Naive thymus-derived CD8-positive, alpha-beta T cell (primary cell): ENCODE data around the gene OSBPL6. TPM values are rescaled to one million over a fixed set of nuclear protein-coding genes. Genes with fewer than 3 reads are reported as not detected.

Experiments used
- ATAC-seq, 2 donors: fragments of 150-1000 bp; cut with Tn5 transposase in 1 of 2; sonication (Bioruptor Pico), chemical (Tn5 transposase) in 1 of 2; 1 replicate in 1 of 2; 2 replicates in 1 of 2; pipeline ENCODE4 v1.10.0; 2021; ENCODE audit warnings: mild to moderate bottlenecking in 2 of 2, moderate library complexity in 2 of 2
- POLR2A ChIA-PET: fragments of 350-600 bp; sonication (Branson Sonifier 250); formaldehyde crosslinking; loops from one replicate; lab custom pipeline; 2021; ENCODE audit warnings: antibody characterized with exemption; lab: Charles Lee
- DNase-seq, 10 donors: peaks; one replicate each; pipeline versions ENCODE4 v3.0.0 to v3.0.0-alpha.2; 2020 to 2022
- H3K27ac Mint-ChIP-seq, 10 donors: one replicate each; pipeline ENCODE4 v1.8.0; 2020 to 2022; ENCODE audit warnings: mild to moderate bottlenecking in 10 of 10, mixed read lengths in 10 of 10, moderate library complexity in 4 of 10, inconsistent platforms in 1 of 10
- H3K27me3 Mint-ChIP-seq, 5 donors: one replicate each; pipeline ENCODE4 v1.8.0; 2021 to 2022; ENCODE audit warnings: mixed read lengths in 5 of 5
- H3K36me3 Mint-ChIP-seq, 3 donors: one replicate each; pipeline ENCODE4 v1.8.0; 2020 to 2022; ENCODE audit warnings: mixed read lengths in 3 of 3, mild to moderate bottlenecking in 2 of 3, inconsistent platforms in 1 of 3
- H3K4me1 Mint-ChIP-seq, 4 donors: one replicate each; pipeline ENCODE4 v1.8.0; 2021 to 2022; ENCODE audit warnings: mixed read lengths in 4 of 4
- H3K4me3 Mint-ChIP-seq, 10 donors: one replicate each; pipeline ENCODE4 v1.8.0; 2020 to 2022; ENCODE audit warnings: mild to moderate bottlenecking in 10 of 10, mixed read lengths in 10 of 10, moderate library complexity in 6 of 10, inconsistent platforms in 1 of 10
- H3K9me3 Mint-ChIP-seq, 9 donors: one replicate each; pipeline ENCODE4 v1.8.0; 2020 to 2022; ENCODE audit warnings: mixed read lengths in 9 of 9, mild to moderate bottlenecking in 3 of 9, inconsistent platforms in 1 of 9, moderate library complexity in 1 of 9
- polyA plus RNA-seq, 3 donors: library from polyadenylated mRNA; unstranded; fragments of 300-500 nt; fragmentation: Illumina TruSeq; gene quantifications; one replicate each; pipeline ENCODE4 v1.2.3, GENCODE V29; 2021
- total RNA-seq, 8 experiments: library from RNA in 2 of 8; stranded (reverse) in 2 of 8; gene quantifications; one replicate each; pipeline ENCODE4 v1.2.3 and lab custom pipeline; 2021 to 2026

OSBPL6 gene
- total and polyA plus RNA-seq, 5 experiments from 2014 or later = 0.16 to 0.67 TPM; not detected in 3

DNA sequence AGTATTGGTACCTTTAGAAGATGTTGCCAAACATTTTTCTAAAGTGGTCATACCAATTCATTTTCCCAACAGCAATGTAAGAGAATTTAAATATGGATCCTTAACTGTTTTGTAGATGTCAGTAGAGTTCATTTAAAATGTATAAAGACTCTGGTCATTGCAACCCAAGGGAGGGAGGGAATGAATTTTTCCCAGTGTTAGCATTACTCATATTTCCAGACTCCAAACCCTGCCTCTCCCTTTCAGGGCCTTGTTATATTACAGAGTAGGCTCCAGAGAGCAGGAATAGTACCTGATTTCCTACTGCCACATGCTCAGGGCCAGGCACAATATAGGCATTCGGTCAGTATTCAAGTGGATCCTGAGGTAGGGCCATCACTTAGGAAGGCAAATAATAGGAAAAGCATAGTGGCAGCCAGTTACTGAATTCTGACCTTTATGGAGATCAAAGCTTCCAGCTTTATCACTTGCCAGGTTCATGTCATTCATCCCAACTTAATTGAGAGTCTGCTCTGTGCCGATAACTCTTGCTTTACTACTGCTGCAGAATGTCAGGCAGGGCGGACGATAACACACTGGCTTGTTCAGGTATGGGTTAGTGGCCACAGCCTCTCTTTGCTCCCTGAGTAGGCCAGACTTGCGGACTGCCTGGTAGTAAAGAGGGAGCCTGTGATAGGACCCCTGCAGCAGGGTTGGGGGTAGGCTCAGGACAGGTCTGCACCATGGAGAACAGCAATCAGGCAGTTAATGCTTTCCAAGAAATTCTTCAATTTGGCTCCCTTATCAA lies 75.3 kb downstream of the OSBPL6 start:
- ATAC-seq = no peak
- Mint-ChIP-seq H3K4me1 (no peaks in the 10 kb centered on the region), H3K36me3 (no peaks in the 10 kb centered on the region), H3K27ac (no peak overlapping the region), H3K4me3 (no peak overlapping the region), H3K9me3 (no peaks in the 10 kb centered on the region), H3K27me3 (peaks cover 0 to 8% (median 3%) of the 10 kb centered on the region in 5 donors)
- POLR2A ChIA-PET = no interaction called here
- DNase-seq = no peak

DNA sequence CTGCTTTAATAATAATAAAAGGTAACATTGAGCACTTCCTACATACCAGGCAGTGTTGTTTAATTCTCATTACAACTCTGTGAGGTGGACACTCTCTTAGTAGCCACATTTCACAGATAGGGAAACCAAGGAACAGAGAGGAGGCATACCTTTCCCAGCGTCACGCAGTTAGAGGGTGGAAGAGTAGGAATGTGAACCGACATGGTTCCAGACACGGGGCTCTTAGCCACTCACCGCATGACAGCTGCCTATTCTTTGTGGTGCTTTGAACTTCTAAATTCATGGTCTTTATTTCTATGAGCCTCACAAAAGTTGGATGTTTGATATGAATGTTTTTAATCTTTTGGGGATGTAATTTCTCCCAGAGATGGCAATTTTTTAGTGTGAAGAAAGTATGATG lies 76.0 kb downstream of the OSBPL6 start:
- no peak overlapping the region for H3K27ac Mint-ChIP-seq
- POLR2A ChIA-PET = no interaction called here
- H3K4me1 Mint-ChIP-seq = no peaks in the 10 kb centered on the region
- H3K9me3 Mint-ChIP-seq = no peaks in the 10 kb centered on the region
- no peak for ATAC-seq
- no peak overlapping the region for H3K4me3 Mint-ChIP-seq
- no peaks in the 10 kb centered on the region for H3K36me3 Mint-ChIP-seq
- no peak for DNase-seq
- peaks cover 0 to 12% (median 6%) of the 10 kb centered on the region in 5 donors for H3K27me3 Mint-ChIP-seq

DNA sequence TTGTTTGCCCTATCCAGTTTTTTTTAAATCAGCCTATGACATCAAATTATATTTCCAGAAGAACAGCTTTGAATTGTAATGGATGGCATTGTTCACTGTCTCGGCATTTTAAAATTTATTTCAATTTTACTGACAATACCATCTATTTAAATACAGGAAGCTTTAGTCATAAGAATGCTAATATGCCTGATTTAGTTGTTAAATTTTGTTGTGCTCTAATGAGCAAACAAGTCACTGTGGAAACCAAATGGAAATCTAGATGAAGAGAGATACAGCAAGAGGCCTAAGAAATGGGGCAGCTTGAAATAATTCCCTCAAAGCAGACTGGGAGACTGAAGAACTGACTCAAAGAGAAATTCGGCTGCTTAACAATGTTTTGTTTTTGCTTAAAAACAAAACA lies 76.8 kb downstream of the OSBPL6 start:
- Mint-ChIP-seq H3K4me1 (no peaks in the 10 kb centered on the region), H3K36me3 (no peaks in the 10 kb centered on the region), H3K27me3 (peaks cover 0 to 11% (median 6%) of the 10 kb centered on the region in 5 donors), H3K4me3 (no peak overlapping the region), H3K9me3 (no peaks in the 10 kb centered on the region), H3K27ac (no peak overlapping the region)
- no peak for ATAC-seq
- DNase-seq = no peak
- POLR2A ChIA-PET = no interaction called here

DNA sequence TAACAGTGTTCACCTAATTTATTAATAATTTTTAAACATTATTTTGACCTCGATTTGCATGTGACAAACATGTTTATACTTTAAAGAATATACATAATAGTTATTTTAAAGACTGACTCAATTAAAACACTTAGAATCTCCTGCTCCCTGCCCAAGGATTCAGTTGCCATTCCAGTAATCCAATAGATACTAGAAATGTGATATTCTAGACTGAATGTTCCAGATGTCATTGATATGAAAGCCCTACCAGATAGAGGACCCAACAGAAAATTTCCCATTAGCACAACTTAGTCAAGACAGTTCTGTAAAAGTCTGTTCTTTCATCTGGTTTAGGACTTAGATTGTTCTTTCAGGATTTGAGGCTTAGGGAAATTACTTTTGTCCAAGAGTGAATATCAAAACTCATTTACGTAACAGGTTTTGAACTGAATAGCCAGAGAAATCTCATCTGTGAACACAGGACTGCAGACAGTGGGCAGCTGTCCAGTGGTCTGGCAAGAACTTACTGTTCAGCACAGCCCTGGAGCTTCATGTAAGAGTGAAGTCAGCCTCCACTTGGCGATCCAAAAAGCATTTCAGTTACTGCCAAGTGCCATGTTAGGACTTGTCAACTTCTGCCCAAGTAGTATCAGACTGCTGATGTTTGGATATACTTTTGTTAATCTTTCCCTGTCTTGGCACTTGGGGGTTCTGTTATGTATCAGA lies 77.5 kb downstream of the OSBPL6 start:
- H3K4me1 Mint-ChIP-seq = no peaks in the 10 kb centered on the region
- no peak overlapping the region for H3K27ac Mint-ChIP-seq
- no peaks in the 10 kb centered on the region for H3K36me3 Mint-ChIP-seq
- H3K27me3 Mint-ChIP-seq = peaks cover 0 to 9% (median 7%) of the 10 kb centered on the region in 5 donors
- DNase-seq (no peak), ATAC-seq (no peak)
- H3K4me3 Mint-ChIP-seq = no peak overlapping the region
- no peaks in the 10 kb centered on the region for H3K9me3 Mint-ChIP-seq
- POLR2A ChIA-PET = no interaction called here

DNA sequence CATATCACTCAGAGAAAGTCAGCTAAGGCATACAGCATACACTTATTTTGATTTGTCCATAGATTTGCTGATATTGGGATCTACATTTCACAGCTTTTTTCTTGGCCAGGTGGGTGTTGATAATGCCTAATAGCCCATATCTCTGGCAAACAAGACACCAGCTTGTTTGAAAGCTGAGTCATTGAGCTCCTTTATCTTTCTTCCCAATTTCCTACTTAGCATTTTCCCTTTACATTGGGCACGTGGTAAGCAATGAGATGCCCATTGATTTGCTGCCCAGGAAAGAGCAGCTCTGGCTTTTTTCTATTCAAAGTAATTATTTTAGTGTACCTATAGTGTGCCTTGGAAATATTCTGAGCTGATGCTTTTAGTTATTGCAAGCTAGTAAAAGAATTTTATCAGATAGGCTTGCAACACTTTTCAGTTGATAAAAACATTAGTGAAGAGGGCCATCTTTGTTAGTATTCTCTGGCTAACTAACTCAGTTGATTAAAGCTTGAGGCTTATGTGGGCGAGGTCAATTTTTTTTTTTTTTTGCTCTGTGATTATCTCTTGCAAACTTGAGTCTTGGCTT lies 79.6 kb downstream of the OSBPL6 start:
- ATAC-seq (no peak), DNase-seq (no peak)
- no peaks in the 10 kb centered on the region for H3K9me3 Mint-ChIP-seq
- POLR2A ChIA-PET = no interaction called here
- H3K4me1 Mint-ChIP-seq = no peaks in the 10 kb centered on the region
- H3K4me3 Mint-ChIP-seq = no peak overlapping the region
- H3K27ac Mint-ChIP-seq = no peak overlapping the region
- peaks cover 3 to 14% (median 11%) of the 10 kb centered on the region in 5 donors for H3K27me3 Mint-ChIP-seq
- H3K36me3 Mint-ChIP-seq = no peaks in the 10 kb centered on the region

DNA sequence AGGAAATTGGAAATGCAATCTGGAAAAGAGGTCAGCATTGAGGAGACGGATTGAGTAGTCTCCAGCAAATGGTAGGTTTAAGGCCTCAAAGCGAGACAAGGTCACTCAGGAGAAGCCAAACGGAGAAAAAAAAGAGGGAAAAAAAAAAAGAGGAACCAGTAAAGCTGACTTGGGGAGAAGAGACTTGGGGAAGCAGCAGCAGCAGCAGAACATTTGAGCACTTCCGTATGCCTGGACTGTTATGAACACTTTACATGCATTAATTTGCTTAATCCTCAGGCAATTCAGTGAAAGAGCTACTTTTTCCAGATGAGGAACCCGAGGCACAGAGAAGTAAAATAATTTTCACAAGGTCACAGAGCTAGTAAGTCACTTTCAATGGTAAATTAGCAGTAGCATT lies 81.3 kb downstream of the OSBPL6 start:
- DNase-seq = no peak
- no peaks in the 10 kb centered on the region for H3K4me1 Mint-ChIP-seq
- no peaks in the 10 kb centered on the region for H3K9me3 Mint-ChIP-seq
- no peak for ATAC-seq
- peaks cover 5 to 14% (median 11%) of the 10 kb centered on the region in 5 donors for H3K27me3 Mint-ChIP-seq
- no peak overlapping the region for H3K27ac Mint-ChIP-seq
- POLR2A ChIA-PET = no interaction called here
- no peaks in the 10 kb centered on the region for H3K36me3 Mint-ChIP-seq
- no peak overlapping the region for H3K4me3 Mint-ChIP-seq

DNA sequence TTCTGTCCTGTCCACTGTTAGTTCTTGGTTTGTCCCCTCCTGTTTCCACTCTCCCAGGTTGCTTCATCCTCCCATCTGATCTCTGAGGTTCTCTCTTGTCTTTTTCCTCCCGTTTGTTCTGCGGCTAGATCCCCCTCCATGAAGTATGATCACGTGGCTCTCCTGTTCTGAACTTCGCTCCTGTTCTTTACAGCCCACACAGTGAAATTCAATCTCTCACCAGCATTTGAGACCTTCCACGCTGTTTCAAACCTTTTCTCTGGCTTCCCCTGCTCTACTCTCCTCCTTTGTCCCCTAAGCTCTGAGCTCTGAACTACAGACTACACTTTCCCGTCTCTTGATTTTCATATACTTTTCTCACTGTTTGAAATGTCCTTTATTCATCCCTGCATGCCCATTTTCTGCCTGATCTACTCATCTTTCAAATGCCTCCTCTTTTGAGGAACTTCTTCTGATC lies 83.5 kb downstream of the OSBPL6 start:
- Mint-ChIP-seq H3K36me3 (no peaks in the 10 kb centered on the region), H3K27ac (no peak overlapping the region), H3K4me3 (no peak overlapping the region), H3K4me1 (no peaks in the 10 kb centered on the region), H3K27me3 (peaks cover 11 to 26% (median 20%) of the 10 kb centered on the region in 5 donors), H3K9me3 (no peaks in the 10 kb centered on the region)
- DNase-seq = no peak
- POLR2A ChIA-PET = no interaction called here
- ATAC-seq = no peak

DNA sequence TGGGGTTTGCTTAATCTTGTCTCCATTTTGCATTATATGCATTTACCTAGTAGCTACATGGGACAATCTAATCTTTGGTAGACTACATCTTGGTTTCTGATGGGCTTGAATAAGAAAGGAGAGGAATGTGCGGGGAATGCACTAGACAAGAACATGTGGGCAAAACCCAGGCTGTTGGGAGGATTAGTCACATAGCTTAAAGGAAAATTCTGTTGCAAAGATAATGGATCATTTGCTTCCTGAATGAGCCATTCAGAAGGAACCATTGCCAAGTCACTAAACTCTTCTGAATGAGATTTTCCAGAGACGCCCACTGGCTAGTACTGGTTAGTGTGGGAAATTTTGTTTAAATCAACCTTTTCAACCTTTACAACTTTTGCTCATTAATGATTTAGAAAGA lies 84.8 kb downstream of the OSBPL6 start:
- Mint-ChIP-seq H3K36me3 (no peaks in the 10 kb centered on the region), H3K4me3 (no peak overlapping the region), H3K27ac (no peak overlapping the region), H3K4me1 (no peaks in the 10 kb centered on the region), H3K27me3 (peaks cover 11 to 26% (median 17%) of the 10 kb centered on the region in 5 donors), H3K9me3 (no peaks in the 10 kb centered on the region)
- DNase-seq (no peak), ATAC-seq (no peak)
- POLR2A ChIA-PET = no interaction called here

DNA sequence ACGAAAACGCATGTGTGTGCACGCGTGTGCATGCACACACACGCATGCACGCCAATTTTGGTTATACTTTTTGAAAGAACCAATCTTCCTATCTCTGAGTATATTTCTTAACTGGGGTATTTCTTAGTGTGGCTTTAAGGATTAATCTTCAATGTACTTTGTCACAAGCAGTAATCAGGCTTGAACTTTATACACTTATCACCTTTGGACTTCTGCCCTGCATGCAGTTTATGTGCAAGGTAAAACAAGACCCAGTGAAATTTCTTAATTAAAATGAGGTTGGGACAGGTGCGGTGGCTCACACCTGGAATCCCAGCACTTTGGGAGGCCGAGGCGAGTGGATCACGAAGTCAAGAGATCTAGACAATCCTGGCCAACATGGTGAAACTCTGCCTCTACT lies 85.3 kb downstream of the OSBPL6 start:
- Mint-ChIP-seq H3K27me3 (peaks cover 11 to 26% (median 17%) of the 10 kb centered on the region in 5 donors), H3K4me1 (no peaks in the 10 kb centered on the region), H3K9me3 (no peaks in the 10 kb centered on the region), H3K27ac (no peak overlapping the region), H3K4me3 (no peak overlapping the region), H3K36me3 (no peaks in the 10 kb centered on the region)
- DNase-seq (no peak), ATAC-seq (no peak)
- POLR2A ChIA-PET = no interaction called here

DNA sequence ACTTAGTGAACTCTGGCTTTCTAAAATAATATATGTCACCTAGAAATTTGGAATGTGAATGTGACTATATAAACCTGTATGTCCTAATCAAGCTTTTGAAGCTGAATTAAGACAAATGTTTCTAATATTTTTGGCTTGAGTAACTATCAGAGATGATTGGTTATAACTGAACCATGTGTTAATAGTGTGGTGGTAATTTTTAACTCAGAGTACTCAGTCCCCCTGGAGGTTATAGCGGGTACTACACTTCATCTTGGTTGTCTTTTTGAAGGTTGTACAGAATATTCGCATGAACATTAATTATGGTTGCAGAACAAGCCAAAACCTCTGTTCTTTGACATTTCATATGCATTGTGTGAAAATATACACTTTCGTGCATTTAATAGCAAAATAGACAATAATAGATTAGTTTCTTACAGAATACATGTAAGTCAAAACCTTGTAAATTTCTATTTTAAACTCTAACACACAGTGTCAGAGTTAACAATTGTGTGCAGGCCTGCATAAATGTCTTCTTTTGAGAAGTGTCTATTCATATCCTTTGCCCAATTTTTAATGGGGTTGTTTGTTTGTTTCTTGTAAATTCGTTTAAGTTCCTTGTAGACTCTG lies 86.0 kb downstream of the OSBPL6 start:
- H3K9me3 Mint-ChIP-seq = no peaks in the 10 kb centered on the region
- DNase-seq (peak in 6 of 10 donors; percentile 4 to 50 (median 36)), ATAC-seq (peak in 1 of 2 donors; percentile 56)
- H3K4me1 Mint-ChIP-seq = no peaks in the 10 kb centered on the region
- H3K4me3 Mint-ChIP-seq = no peak overlapping the region
- H3K27me3 Mint-ChIP-seq = peaks cover 9 to 26% (median 13%) of the 10 kb centered on the region in 5 donors
- POLR2A ChIA-PET = no interaction called here
- no peaks in the 10 kb centered on the region for H3K36me3 Mint-ChIP-seq
- H3K27ac Mint-ChIP-seq = no peak overlapping the region

DNA sequence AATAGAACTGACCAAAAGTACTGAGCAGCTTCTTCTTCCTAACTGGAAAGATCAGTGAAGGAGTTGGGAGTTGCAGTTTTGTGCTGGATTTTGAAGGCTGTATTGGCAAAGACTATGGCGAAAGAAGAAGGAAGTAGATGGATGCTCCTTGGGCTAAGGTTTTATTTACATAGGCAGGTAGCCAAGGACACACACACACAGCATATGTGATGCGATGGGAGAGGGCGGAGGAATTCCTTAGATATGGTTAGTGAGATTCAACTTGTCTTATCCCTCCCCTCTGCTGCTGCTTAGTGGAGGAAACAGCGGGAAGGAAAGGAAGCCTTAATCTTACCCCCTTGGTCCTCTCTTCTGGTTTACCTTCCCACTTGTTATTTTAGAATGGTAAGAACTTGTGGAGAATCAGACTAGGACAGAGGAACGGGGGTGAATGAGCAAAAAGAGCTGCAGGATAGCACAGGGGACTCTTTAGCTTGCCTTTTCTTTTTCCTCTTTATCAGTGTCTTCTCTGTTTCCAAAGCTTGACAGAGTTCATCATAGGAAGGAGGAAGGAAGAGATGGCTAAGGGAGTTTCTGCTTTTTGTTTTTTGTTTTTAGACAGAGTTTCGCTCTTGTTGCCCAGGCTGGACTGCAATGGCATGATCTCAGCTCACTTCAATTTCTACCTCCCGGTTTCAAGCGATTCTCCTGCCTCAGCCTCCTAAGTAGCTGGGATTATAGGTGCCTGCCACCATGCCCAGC lies 87.9 kb downstream of the OSBPL6 start:
- no peak overlapping the region for H3K27ac Mint-ChIP-seq
- H3K4me1 Mint-ChIP-seq = no peaks in the 10 kb centered on the region
- H3K36me3 Mint-ChIP-seq = no peaks in the 10 kb centered on the region
- no peak for DNase-seq
- no peaks in the 10 kb centered on the region for H3K9me3 Mint-ChIP-seq
- no peak for ATAC-seq
- peaks cover 8 to 26% (median 12%) of the 10 kb centered on the region in 5 donors for H3K27me3 Mint-ChIP-seq
- POLR2A ChIA-PET = no interaction called here
- no peak overlapping the region for H3K4me3 Mint-ChIP-seq

DNA sequence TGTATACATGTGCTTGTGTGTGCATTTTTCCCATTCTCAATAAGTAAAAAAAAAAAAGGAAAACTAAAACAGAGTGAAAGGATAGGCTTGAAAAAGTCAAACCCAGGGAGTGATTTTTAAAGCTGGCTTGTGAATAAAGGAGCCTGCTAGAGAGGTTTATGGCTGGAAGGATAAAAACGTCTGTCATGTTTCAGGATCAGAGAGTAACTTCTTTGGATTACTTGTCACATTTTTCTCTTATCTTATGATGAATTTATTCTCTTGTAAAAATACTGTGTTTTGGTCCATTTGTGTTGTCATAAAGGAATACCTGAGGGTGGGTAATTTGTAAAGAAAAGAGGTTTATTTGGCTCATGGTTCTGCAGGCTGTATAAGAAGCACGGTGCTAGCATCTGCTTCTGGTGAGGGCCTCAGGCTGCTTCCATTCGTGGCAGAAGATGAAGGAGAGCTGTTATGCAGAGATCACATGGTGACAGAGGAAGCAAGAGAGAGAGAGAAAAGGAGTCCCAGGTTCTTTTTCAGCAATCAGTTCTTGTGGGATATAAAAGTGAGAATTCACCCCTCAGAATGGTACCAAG lies 89.1 kb downstream of the OSBPL6 start:
- Mint-ChIP-seq H3K4me1 (no peaks in the 10 kb centered on the region), H3K4me3 (no peak overlapping the region), H3K9me3 (no peaks in the 10 kb centered on the region), H3K36me3 (no peaks in the 10 kb centered on the region), H3K27ac (no peak overlapping the region), H3K27me3 (peaks cover 7 to 15% (median 11%) of the 10 kb centered on the region in 5 donors)
- DNase-seq (no peak), ATAC-seq (no peak)
- POLR2A ChIA-PET = no interaction called here
